GM12878 (cell line): ENCODE measurements around the gene ALG12. TPM values are rescaled to one million over a fixed set of nuclear protein-coding genes. Genes with fewer than 3 reads are reported as not detected.

Experiments
- BHLHE40 ChIP-seq, 2 experiments: fragments of 450-650 bp in 1 of 2; IDR thresholded peaks; 2 replicates each; pipeline ENCODE4 v1.6.1; 2011 to 2017; ENCODE audit warnings: low read depth in 2 of 2, borderline replicate concordance in 1 of 2, improper control_type of control experiment in 1 of 2, low read length in 1 of 2, mild to moderate bottlenecking in 1 of 2
- BMI1 ChIP-seq: fragments of 450-650 bp; IDR thresholded peaks from 2 replicates; pipeline ENCODE4 v1.6.1; 2016; ENCODE audit warnings: mild to moderate bottlenecking, moderate library complexity, borderline replicate concordance
- CBX5 ChIP-seq: sonication (generic); IDR thresholded peaks from 2 replicates; pipeline ENCODE4 v1.6.1; 2016; ENCODE audit warnings: low read depth, moderate library complexity, mild to moderate bottlenecking, inconsistent platforms
- CEBPB ChIP-seq, 2 experiments: fragments of 150-350 bp in 1 of 2; IDR thresholded peaks; 2 replicates each; pipeline ENCODE4 v1.6.1; 2012 to 2014; ENCODE audit warnings: low read depth in 2 of 2, low read length in 2 of 2, borderline replicate concordance in 1 of 2, inconsistent platforms in 1 of 2
- CREM ChIP-seq: IDR thresholded peaks from 2 replicates; pipeline ENCODE4 v1.6.1; 2014; ENCODE audit warnings: antibody characterized with exemption, low read depth
- CUX1 ChIP-seq: IDR thresholded peaks from 2 replicates; pipeline ENCODE4 v1.6.1; 2012; ENCODE audit warnings: improper control_type of control experiment, low read depth, low read length; ENCODE audit not compliant: insufficient replicate concordance
- FOS ChIP-seq: IDR thresholded peaks from 3 replicates; pipeline ENCODE4 v1.6.1; 2011; ENCODE audit warnings: borderline replicate concordance; ENCODE audit not compliant: insufficient read length; ENCODE audit errors: extremely low read depth
- IKZF2 ChIP-seq, 2 experiments: fragments of 450-650 bp; IDR thresholded peaks; 2 replicates each; pipeline ENCODE4 v1.6.1; 2017; ENCODE audit warnings: mild to moderate bottlenecking in 2 of 2, moderate library complexity in 2 of 2
- KLF5 ChIP-seq: fragments of 450-650 bp; IDR thresholded peaks from 2 replicates; pipeline ENCODE4 v1.6.1; 2014; ENCODE audit warnings: mild to moderate bottlenecking; ENCODE audit not compliant: partially characterized antibody
- NFXL1 ChIP-seq: fragments of 450-650 bp; IDR thresholded peaks from 2 replicates; pipeline ENCODE4 v1.6.1; 2017; ENCODE audit warnings: antibody characterized with exemption, mild to moderate bottlenecking, borderline replicate concordance
- NKRF ChIP-seq: fragments of 450-650 bp; conservative IDR thresholded peaks from 2 replicates; pipeline ENCODE4 v1.6.1; 2017; ENCODE audit warnings: mild to moderate bottlenecking, moderate library complexity
- NRF1 ChIP-seq: conservative IDR thresholded peaks from 2 replicates; pipeline ENCODE4 v1.6.1; 2011; ENCODE audit warnings: mild to moderate bottlenecking, low read depth, low read length, improper control_type of control experiment
- RAD21 ChIP-seq: IDR thresholded peaks from 2 replicates; pipeline ENCODE4 v1.6.1; 2011; ENCODE audit warnings: mild to moderate bottlenecking, low read depth, low read length, moderate library complexity; ENCODE audit not compliant: insufficient read depth
- RFX5 ChIP-seq: IDR thresholded peaks from 2 replicates; pipeline ENCODE4 v1.6.1; 2011; ENCODE audit warnings: low read depth, low read length, improper control_type of control experiment
- SRF ChIP-seq, 2 experiments: IDR thresholded peaks; 2 replicates each; pipeline ENCODE4 v1.6.1; 2011; ENCODE audit warnings: low read depth in 2 of 2, low read length in 2 of 2, mild to moderate bottlenecking in 1 of 2, moderate library complexity in 1 of 2
- STAT3 ChIP-seq: IDR thresholded peaks from 2 replicates; pipeline ENCODE4 v1.6.1; 2011; ENCODE audit warnings: low read depth, low read length, improper control_type of control experiment
- polyA plus RNA-seq, 11 experiments: library from polyadenylated mRNA; depleted of rRNA in 4 of 11; unstranded in 6 of 11; stranded (reverse) in 5 of 11; fragments of >200 nt; fragmentation: Nextera tagmentation in 4 of 11; fragmentation: Illumina TruSeq in 1 of 11; extraction: Ambion mirVana in 4 of 11; extraction: Trizol in 1 of 11; gene quantifications; 1 replicate in 1 of 11; 2 replicates in 10 of 11; pipeline versions ENCODE4 v1.2.1 to v1.2.3, GENCODE V29; 2011 to 2016; ENCODE audit warnings: inconsistent platforms in 2 of 11, missing spikeins in 2 of 11, low read depth in 1 of 11
- total RNA-seq, 4 experiments: library from RNA; depleted of rRNA in 3 of 4; stranded (reverse); fragments of >200 nt in 3 of 4; fragmentation: Illumina TruSeq in 1 of 4; extraction: Trizol in 1 of 4; gene quantifications; 2 replicates each; pipeline versions ENCODE4 v1.2.1 to v1.2.3, GENCODE V29; 2013 to 2021
- TF ChIP-seq, protein P1 (sequence below): IDR thresholded peaks from 2 replicates; pipeline ENCODE4 v1.6.1; 2012; ENCODE audit warnings: low read depth, low read length, improper control_type of control experiment
- TF ChIP-seq, protein P2 (sequence below): IDR thresholded peaks from 2 replicates; pipeline ENCODE4 v1.6.1; 2011; ENCODE audit warnings: low read depth, low read length, improper control_type of control experiment, borderline replicate concordance

The ALG12 gene
- total and polyA plus RNA-seq, 10 of the 15 experiments (the other 5 are each of a cell fraction or from before 2014, with no cell fraction given), result 0.22 to 23.4 (median 6.6) TPM

GRCh38 chr22:49936018-49936972 is 18.1 kb upstream of the ALG12 start (continued):
- TF ChIP-seq NKRF (0 out of 2 replicates have a peak, but pooled peaks have one; percentile 36), CREM (peak; percentile 86), CEBPB (IDR thresholded peaks at IDR 0.05; ENCODE audit: borderline replicate concordance in 1 of 2, low read depth in 2 of 2, low read length in 2 of 2) (no peak), BHLHE40 (IDR thresholded peaks at IDR 0.05; ENCODE audit: borderline replicate concordance in 1 of 2, low read depth in 2 of 2, low read length in 1 of 2) (peak; percentile 98 to 99), BMI1 (no peak), SRF (IDR thresholded peaks at IDR 0.05; ENCODE audit: low read depth in 2 of 2, low read length in 2 of 2) (0 out of 4 replicates have a peak, but pooled peaks of 1 of the 2 experiments have one; percentile 21), IKZF2 (IDR thresholded peaks at IDR 0.05) (peak; percentile 78 to 82), CBX5 (no peak; the same call in 1 of the 2 replicates), FOS (no peak), CUX1 (no peak), STAT3 (no peak), NFXL1 (no peak), KLF5 (no peak), RAD21 (no peak), NRF1 (no peak), RFX5 (no peak)
- TF ChIP-seq, protein P1, sequence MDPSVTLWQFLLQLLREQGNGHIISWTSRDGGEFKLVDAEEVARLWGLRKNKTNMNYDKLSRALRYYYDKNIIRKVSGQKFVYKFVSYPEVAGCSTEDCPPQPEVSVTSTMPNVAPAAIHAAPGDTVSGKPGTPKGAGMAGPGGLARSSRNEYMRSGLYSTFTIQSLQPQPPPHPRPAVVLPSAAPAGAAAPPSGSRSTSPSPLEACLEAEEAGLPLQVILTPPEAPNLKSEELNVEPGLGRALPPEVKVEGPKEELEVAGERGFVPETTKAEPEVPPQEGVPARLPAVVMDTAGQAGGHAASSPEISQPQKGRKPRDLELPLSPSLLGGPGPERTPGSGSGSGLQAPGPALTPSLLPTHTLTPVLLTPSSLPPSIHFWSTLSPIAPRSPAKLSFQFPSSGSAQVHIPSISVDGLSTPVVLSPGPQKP, result 0 out of 2 replicates have a peak, but pooled peaks have one; percentile 13
- TF ChIP-seq, protein P2, sequence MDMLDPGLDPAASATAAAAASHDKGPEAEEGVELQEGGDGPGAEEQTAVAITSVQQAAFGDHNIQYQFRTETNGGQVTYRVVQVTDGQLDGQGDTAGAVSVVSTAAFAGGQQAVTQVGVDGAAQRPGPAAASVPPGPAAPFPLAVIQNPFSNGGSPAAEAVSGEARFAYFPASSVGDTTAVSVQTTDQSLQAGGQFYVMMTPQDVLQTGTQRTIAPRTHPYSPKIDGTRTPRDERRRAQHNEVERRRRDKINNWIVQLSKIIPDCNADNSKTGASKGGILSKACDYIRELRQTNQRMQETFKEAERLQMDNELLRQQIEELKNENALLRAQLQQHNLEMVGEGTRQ, result no peak; the same call in 1 of the 2 replicates
